Measurements from ENCODE around the gene AQP1. TPM values are rescaled to one million over a fixed set of nuclear protein-coding genes. Genes with fewer than 3 reads are reported as not detected.

AQP1 gene
- total RNA-seq, 1 experiment from 2014 or later, result 1.2 TPM

DNA sequence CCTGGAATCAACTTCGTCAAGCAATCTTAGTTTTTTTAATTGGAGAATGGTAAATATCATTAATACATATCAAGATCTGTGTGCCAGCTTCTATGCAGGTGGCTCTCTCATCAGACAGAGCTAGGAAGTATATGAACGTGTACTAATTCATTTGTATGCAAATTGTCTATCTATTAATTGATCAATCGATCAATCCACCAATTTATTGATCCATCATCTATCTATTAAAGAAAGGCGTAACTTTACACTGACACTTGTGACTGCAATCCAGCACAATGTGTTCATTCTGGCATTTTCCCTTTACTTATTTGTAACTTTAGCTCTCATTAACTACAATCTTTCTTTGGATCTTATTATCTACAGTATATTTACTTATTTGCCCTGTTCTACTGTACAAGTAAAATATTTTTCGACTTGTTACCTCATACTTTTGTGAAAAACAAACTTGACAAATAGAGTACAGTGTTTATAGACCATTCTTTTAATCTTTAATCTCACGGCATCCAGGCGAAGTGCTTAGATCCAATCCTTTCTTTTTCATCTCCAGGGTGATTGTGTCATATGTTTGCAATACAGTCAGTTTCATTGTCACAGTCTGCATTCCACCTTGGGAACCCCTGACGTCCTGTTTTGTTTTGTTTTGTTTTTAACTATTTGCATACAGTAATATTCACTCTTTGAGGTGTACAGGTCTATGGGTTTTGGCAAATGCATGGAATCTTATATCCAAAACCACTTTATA, 30.1 kb downstream of the AQP1 start:
- Histone ChIP-seq H3K27ac (ENCODE audit: low read length) (no peak overlapping the region), H3K79me2 (ENCODE audit: low read length) (no peaks in the 10 kb centered on the region), H3K4me1 (ENCODE audit: insufficient read depth, low read length) (0 out of 2 replicates have a peak, but pooled peaks cover 5% of the 10 kb centered on the region), H2AFZ (ENCODE audit: low read length) (no peak overlapping the region), H4K20me1 (ENCODE audit: low read length) (no peaks in the 10 kb centered on the region), H3K36me3 (ENCODE audit: low read depth, low read length) (no peaks in the 10 kb centered on the region), H3K9me2 (replicated peaks; ENCODE audit: low read length) (no peaks in the 10 kb centered on the region), H3F3A (ENCODE audit: low read length, unreplicated experiment) (no peaks in the 10 kb centered on the region), H3K27me3 (ENCODE audit: low read length) (peaks cover 64% of the 10 kb centered on the region), H3K9ac (ENCODE audit: low read length) (no peak overlapping the region), H3K4me3 (ENCODE audit: low read length) (no peak overlapping the region), H3K9me3 (ENCODE audit: low read length) (0 out of 2 replicates have a peak, but pooled peaks cover 4% of the 10 kb centered on the region), H3K4me2 (ENCODE audit: low read length) (no peak overlapping the region)
- CTCF ChIA-PET, result no interaction called here
- ATAC-seq, result no peak
- BruUV-seq (replicated peaks), result no TSS peak
- TF ChIP-seq EZH2phosphoT487 (IDR thresholded peaks at IDR 0.05; ENCODE audit: borderline replicate concordance, low read length), result no peak
- TF ChIP-seq EZH2 (IDR thresholded peaks at IDR 0.05; ENCODE audit: low read length, unreplicated experiment), result no peak
- TF ChIP-seq, protein P1, sequence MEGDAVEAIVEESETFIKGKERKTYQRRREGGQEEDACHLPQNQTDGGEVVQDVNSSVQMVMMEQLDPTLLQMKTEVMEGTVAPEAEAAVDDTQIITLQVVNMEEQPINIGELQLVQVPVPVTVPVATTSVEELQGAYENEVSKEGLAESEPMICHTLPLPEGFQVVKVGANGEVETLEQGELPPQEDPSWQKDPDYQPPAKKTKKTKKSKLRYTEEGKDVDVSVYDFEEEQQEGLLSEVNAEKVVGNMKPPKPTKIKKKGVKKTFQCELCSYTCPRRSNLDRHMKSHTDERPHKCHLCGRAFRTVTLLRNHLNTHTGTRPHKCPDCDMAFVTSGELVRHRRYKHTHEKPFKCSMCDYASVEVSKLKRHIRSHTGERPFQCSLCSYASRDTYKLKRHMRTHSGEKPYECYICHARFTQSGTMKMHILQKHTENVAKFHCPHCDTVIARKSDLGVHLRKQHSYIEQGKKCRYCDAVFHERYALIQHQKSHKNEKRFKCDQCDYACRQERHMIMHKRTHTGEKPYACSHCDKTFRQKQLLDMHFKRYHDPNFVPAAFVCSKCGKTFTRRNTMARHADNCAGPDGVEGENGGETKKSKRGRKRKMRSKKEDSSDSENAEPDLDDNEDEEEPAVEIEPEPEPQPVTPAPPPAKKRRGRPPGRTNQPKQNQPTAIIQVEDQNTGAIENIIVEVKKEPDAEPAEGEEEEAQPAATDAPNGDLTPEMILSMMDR (conservative IDR thresholded peaks at IDR 0.05; ENCODE audit: low read depth, low read length), result no peak
- DNase-seq, result no peak
- intact Hi-C loops (cut with micrococcal nuclease), result no loop called here
- POLR2A ChIA-PET (ENCODE audit: unreplicated experiment), result no interaction called here

DNA sequence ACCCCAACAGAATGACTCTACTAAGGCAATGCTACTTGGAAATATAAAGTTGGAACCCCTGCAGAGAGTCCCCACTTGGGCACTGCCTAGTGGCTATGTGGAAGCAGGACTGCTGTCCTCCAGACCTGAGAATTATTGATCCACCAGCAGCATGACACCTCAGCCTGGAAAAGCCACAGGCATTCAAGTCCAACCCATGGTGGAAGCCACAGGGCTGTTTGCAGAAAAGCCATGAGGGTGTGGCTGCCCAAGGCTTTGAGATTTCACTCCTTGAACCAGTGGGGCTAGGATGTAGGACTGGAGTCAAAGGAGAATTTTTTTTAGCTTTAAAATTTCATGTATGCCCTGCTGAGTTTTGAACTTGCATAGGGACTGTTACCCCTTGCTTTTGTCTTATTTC, 38.5 kb downstream of the AQP1 start:
- DNase-seq (no peak), ATAC-seq (no peak)
- Histone ChIP-seq H3K4me3 (ENCODE audit: low read length) (no peak overlapping the region), H3K9me3 (ENCODE audit: low read length) (0 out of 2 replicates have a peak, but pooled peaks cover under 1% of the 10 kb centered on the region), H3K27me3 (ENCODE audit: low read length) (peaks cover 48% of the 10 kb centered on the region), H4K20me1 (ENCODE audit: low read length) (no peaks in the 10 kb centered on the region), H3K4me1 (ENCODE audit: insufficient read depth, low read length) (no peaks in the 10 kb centered on the region), H3K79me2 (ENCODE audit: low read length) (no peaks in the 10 kb centered on the region), H3K36me3 (ENCODE audit: low read depth, low read length) (no peaks in the 10 kb centered on the region), H3K9me2 (replicated peaks; ENCODE audit: low read length) (no peaks in the 10 kb centered on the region), H2AFZ (ENCODE audit: low read length) (no peak overlapping the region), H3K27ac (ENCODE audit: low read length) (no peak overlapping the region), H3K9ac (ENCODE audit: low read length) (no peak overlapping the region), H3F3A (ENCODE audit: low read length, unreplicated experiment) (no peaks in the 10 kb centered on the region), H3K4me2 (ENCODE audit: low read length) (no peak overlapping the region)
- ChIA-PET CTCF (no interaction called here), POLR2A (ENCODE audit: unreplicated experiment) (no interaction called here)
- TF ChIP-seq EZH2phosphoT487 (IDR thresholded peaks at IDR 0.05; ENCODE audit: borderline replicate concordance, low read length) (no peak), EZH2 (IDR thresholded peaks at IDR 0.05; ENCODE audit: low read length, unreplicated experiment) (no peak)
- TF ChIP-seq, protein P1 (conservative IDR thresholded peaks at IDR 0.05; ENCODE audit: low read depth, low read length), result no peak
- intact Hi-C loops (cut with micrococcal nuclease), result no loop called here
- no TSS peak for BruUV-seq (replicated peaks)

DNA sequence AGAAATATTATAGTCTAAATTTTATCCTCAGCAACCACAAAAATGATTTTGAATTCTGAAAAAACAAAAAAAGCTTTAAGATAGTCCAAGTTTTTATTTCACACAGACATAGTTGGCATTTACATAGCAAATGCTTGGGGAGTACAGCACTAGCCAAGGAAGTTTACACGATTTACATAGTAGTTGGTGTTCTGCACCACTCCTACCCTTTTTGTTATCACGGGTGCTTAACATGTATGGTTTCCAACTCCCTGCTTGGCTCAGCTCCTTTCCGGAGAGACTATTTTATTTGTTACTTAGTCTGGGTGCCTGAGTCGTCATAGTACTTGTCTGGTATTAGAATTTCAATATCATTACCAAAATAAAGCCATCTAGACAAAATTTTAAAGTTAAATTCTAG, 43.3 kb downstream of the AQP1 start:
- Histone ChIP-seq H3K9ac (ENCODE audit: low read length) (no peak overlapping the region), H3K79me2 (ENCODE audit: low read length) (no peaks in the 10 kb centered on the region), H3K4me3 (ENCODE audit: low read length) (no peak overlapping the region), H3K27ac (ENCODE audit: low read length) (no peak overlapping the region), H3K36me3 (ENCODE audit: low read depth, low read length) (no peaks in the 10 kb centered on the region), H3K4me2 (ENCODE audit: low read length) (no peak overlapping the region), H3K27me3 (ENCODE audit: low read length) (peaks cover 19% of the 10 kb centered on the region; the same call in 1 of the 2 replicates), H3F3A (ENCODE audit: low read length, unreplicated experiment) (no peaks in the 10 kb centered on the region), H3K4me1 (ENCODE audit: insufficient read depth, low read length) (no peaks in the 10 kb centered on the region), H3K9me2 (replicated peaks; ENCODE audit: low read length) (no peaks in the 10 kb centered on the region), H3K9me3 (ENCODE audit: low read length) (0 out of 2 replicates have a peak, but pooled peaks cover 3% of the 10 kb centered on the region), H2AFZ (ENCODE audit: low read length) (no peak overlapping the region), H4K20me1 (ENCODE audit: low read length) (no peaks in the 10 kb centered on the region)
- intact Hi-C loops (cut with micrococcal nuclease), result no loop called here
- DNase-seq (no peak), ATAC-seq (no peak)
- ChIA-PET POLR2A (ENCODE audit: unreplicated experiment) (no interaction called here), CTCF (no interaction called here)
- BruUV-seq (replicated peaks), result no TSS peak
- TF ChIP-seq, protein P1 (conservative IDR thresholded peaks at IDR 0.05; ENCODE audit: low read depth, low read length), result no peak
- TF ChIP-seq EZH2phosphoT487 (IDR thresholded peaks at IDR 0.05; ENCODE audit: borderline replicate concordance, low read length) (no peak), EZH2 (IDR thresholded peaks at IDR 0.05; ENCODE audit: low read length, unreplicated experiment) (no peak)

Measured in PC-3 (cell line).